Neuronal stem cell (in vitro differentiated cells): ENCODE data around the gene ABCD1.
A peak's percentile ranks its signal among the peaks of the same experiment; 100 is the strongest.

Experiments
- DNase-seq: peaks from one replicate; pipeline ENCODE4 v3.0.0-alpha.2; 2013; ENCODE audit warnings: low spot score
- H2AFZ ChIP-seq: one replicate; pipeline ENCODE4 v1.6.1; 2013; ENCODE audit warnings: mild to moderate bottlenecking, low read length, inconsistent platforms
- H2AK5ac ChIP-seq: 2 replicates; pipeline ENCODE4 v1.6.1; 2013; ENCODE audit warnings: low read depth, mild to moderate bottlenecking, inconsistent platforms, low read length, moderate library complexity, mixed read lengths
- H2BK120ac ChIP-seq: 2 replicates; pipeline ENCODE4 v1.6.1; 2013; ENCODE audit warnings: low read depth, mild to moderate bottlenecking, inconsistent platforms, low read length, moderate library complexity, mixed read lengths
- H2BK12ac ChIP-seq: one replicate; pipeline ENCODE4 v1.6.1; 2013; ENCODE audit warnings: low read length, inconsistent platforms
- H2BK15ac ChIP-seq: 2 replicates; pipeline ENCODE4 v1.6.1; 2013; ENCODE audit warnings: mild to moderate bottlenecking, low read length, inconsistent platforms, mixed read lengths
- H2BK5ac ChIP-seq: one replicate; pipeline ENCODE4 v1.6.1; 2013; ENCODE audit warnings: inconsistent platforms, mild to moderate bottlenecking, low read length, moderate library complexity
- H3K14ac ChIP-seq: one replicate; pipeline ENCODE4 v1.6.1; 2013; ENCODE audit warnings: low read length, inconsistent platforms
- H3K18ac ChIP-seq: 2 replicates; pipeline ENCODE4 v1.6.1; 2013; ENCODE audit warnings: low read length, inconsistent platforms
- H3K23ac ChIP-seq: 2 replicates; pipeline ENCODE4 v1.6.1; 2013; ENCODE audit warnings: low read depth, mild to moderate bottlenecking, mixed read lengths, low read length, inconsistent platforms; ENCODE audit not compliant: poor library complexity
- H3K27ac ChIP-seq: replicated peaks from 3 replicates; pipeline ENCODE4 v1.5.1; 2013; ENCODE audit warnings: low read length, inconsistent platforms
- H3K27me3 ChIP-seq, 3 experiments: 2 replicates each; pipeline ENCODE4 v1.6.1; 2013; ENCODE audit warnings: low read length in 3 of 3, mild to moderate bottlenecking in 2 of 3, inconsistent platforms in 1 of 3, low read depth in 1 of 3, mixed read lengths in 1 of 3, moderate library complexity in 1 of 3; ENCODE audit not compliant: control insufficient read depth in 3 of 3, insufficient read depth in 3 of 3
- H3K36me3 ChIP-seq, 2 donors: replicated peaks in 1 of 2; 2 replicates each; pipeline ENCODE4 v1.6.1; 2013; ENCODE audit warnings: low read length in 2 of 2; ENCODE audit not compliant: control insufficient read depth in 2 of 2, insufficient read depth in 2 of 2
- H3K4ac ChIP-seq: 2 replicates; pipeline ENCODE4 v1.6.1; 2013; ENCODE audit warnings: inconsistent platforms, mild to moderate bottlenecking, low read length, moderate library complexity
- H3K4me1 ChIP-seq, 2 donors: 1 replicate in 1 of 2; 2 replicates in 1 of 2; pipeline ENCODE4 v1.6.1; 2013; ENCODE audit warnings: low read length in 2 of 2, low read depth in 1 of 2; ENCODE audit not compliant: control insufficient read depth in 2 of 2, insufficient read depth in 1 of 2
- H3K4me2 ChIP-seq: one replicate; pipeline ENCODE4 v1.6.1; 2013; ENCODE audit warnings: mild to moderate bottlenecking, low read length, inconsistent platforms; ENCODE audit not compliant: insufficient read depth, poor library complexity, severe bottlenecking
- H3K4me3 ChIP-seq, 2 donors: 2 replicates each; pipeline ENCODE4 v1.5.1; 2013; ENCODE audit warnings: low read length in 2 of 2, mild to moderate bottlenecking in 2 of 2, inconsistent platforms in 1 of 2, moderate library complexity in 1 of 2
- H3K79me1 ChIP-seq: one replicate; pipeline ENCODE4 v1.6.1; 2013; ENCODE audit warnings: low read depth, mild to moderate bottlenecking, inconsistent platforms, low read length, moderate library complexity
- H3K9ac ChIP-seq: one replicate; pipeline ENCODE4 v1.6.1; 2013; ENCODE audit warnings: mild to moderate bottlenecking, low read depth, low read length, inconsistent platforms; ENCODE audit not compliant: poor library complexity
- H3K9me3 ChIP-seq, 2 donors: replicated peaks in 1 of 2; 2 replicates each; pipeline versions ENCODE3 to v1.6.1; 2013; ENCODE audit warnings: low read length in 2 of 2, mild to moderate bottlenecking in 2 of 2, inconsistent platforms in 1 of 2, low read depth in 1 of 2, mixed read lengths in 1 of 2, moderate library complexity in 1 of 2; ENCODE audit not compliant: control insufficient read depth in 2 of 2, insufficient read depth in 1 of 2
- H4K8ac ChIP-seq: one replicate; pipeline ENCODE4 v1.6.1; 2013; ENCODE audit warnings: low read depth, mild to moderate bottlenecking, inconsistent platforms, low read length, moderate library complexity
- H4K91ac ChIP-seq: one replicate; pipeline ENCODE4 v1.6.1; 2013; ENCODE audit warnings: low read length, low read depth, mild to moderate bottlenecking, inconsistent platforms; ENCODE audit not compliant: poor library complexity
- WGBS, 2 donors: extraction: QIAGEN DNeasy Blood & Tissue Kit; methylation state at CpG; one replicate each; pipeline ENCODE4 v1.1.7; 2013; ENCODE audit warnings: missing lambda C conversion rate in 2 of 2, mixed read lengths in 1 of 2; ENCODE audit not compliant: insufficient read length in 2 of 2, insufficient replicate concordance in 1 of 2; ENCODE audit errors: extremely low coverage in 2 of 2; 5-methylcytosine and 5-hydroxymethylcytosine counted together

ABCD1 gene

GRCh38 chrX:153773218-153773611 lies 48.6 kb downstream of the ABCD1 start:
- H3K18ac ChIP-seq: no peak overlapping the region
- no peak for DNase-seq
- H2BK120ac ChIP-seq: no peak overlapping the region
- no peaks in the 10 kb centered on the region for H3K4me1 ChIP-seq
- H4K91ac ChIP-seq: no peak overlapping the region
- no peak overlapping the region for H3K4ac ChIP-seq
- no peak overlapping the region for H3K9ac ChIP-seq
- no peak overlapping the region for H2AFZ ChIP-seq
- H3K4me3 ChIP-seq: no peak overlapping the region
- no peak overlapping the region for H3K23ac ChIP-seq
- H2AK5ac ChIP-seq: no peak overlapping the region
- no peak overlapping the region for H3K14ac ChIP-seq
- no peaks in the 10 kb centered on the region for H3K27me3 ChIP-seq
- H2BK12ac ChIP-seq: no peak overlapping the region
- H3K36me3 ChIP-seq: no peaks in the 10 kb centered on the region
- H4K8ac ChIP-seq: no peak overlapping the region
- H2BK15ac ChIP-seq: no peak overlapping the region
- H2BK5ac ChIP-seq: no peak overlapping the region
- no CpG with 5 or more reads among the region's 23 CpGs for WGBS, 2 donors
- no peaks in the 10 kb centered on the region for H3K79me1 ChIP-seq
- no peak overlapping the region for H3K4me2 ChIP-seq
- H3K9me3 ChIP-seq: no peaks in the 10 kb centered on the region
- no peak overlapping the region for H3K27ac ChIP-seq

GRCh38 chrX:153773741-153774575 lies 49.3 kb downstream of the ABCD1 start:
- Histone ChIP-seq H2BK15ac (no peak overlapping the region), H4K91ac (no peak overlapping the region), H2BK5ac (peak overlapping the region; percentile 24), H3K27ac (no peak overlapping the region), H3K36me3 (no peaks in the 10 kb centered on the region), H2BK12ac (no peak overlapping the region), H3K4me2 (no peak overlapping the region), H3K27me3 (no peaks in the 10 kb centered on the region), H3K9ac (no peak overlapping the region), H3K4me3 (no peak overlapping the region), H3K14ac (no peak overlapping the region), H4K8ac (no peak overlapping the region), H2BK120ac (no peak overlapping the region), H3K4ac (no peak overlapping the region), H3K79me1 (no peaks in the 10 kb centered on the region), H3K23ac (no peak overlapping the region), H3K9me3 (no peaks in the 10 kb centered on the region), H2AFZ (no peak overlapping the region), H2AK5ac (no peak overlapping the region), H3K4me1 (no peaks in the 10 kb centered on the region), H3K18ac (no peak overlapping the region)
- WGBS, 2 donors: no CpG with 5 or more reads among the region's 48 CpGs
- DNase-seq: no peak

GRCh38 chrX:153774576-153775292 lies 50.1 kb downstream of the ABCD1 start:
- no peak overlapping the region for H3K9ac ChIP-seq
- no peak overlapping the region for H2BK120ac ChIP-seq
- no peak overlapping the region for H3K14ac ChIP-seq
- H3K4me1 ChIP-seq: peaks cover 0 to 1% of the 10 kb centered on the region in 2 donors
- H2BK5ac ChIP-seq: peak overlapping the region; percentile 24
- H3K27ac ChIP-seq: no peak overlapping the region
- H3K79me1 ChIP-seq: no peaks in the 10 kb centered on the region
- H3K27me3 ChIP-seq: no peaks in the 10 kb centered on the region
- H3K18ac ChIP-seq: no peak overlapping the region
- no CpG with 5 or more reads among the region's 37 CpGs for WGBS, 2 donors
- H4K91ac ChIP-seq: no peak overlapping the region
- no peak overlapping the region for H2AFZ ChIP-seq
- H3K36me3 ChIP-seq: no peaks in the 10 kb centered on the region
- no peak overlapping the region for H3K4ac ChIP-seq
- H4K8ac ChIP-seq: no peak overlapping the region
- no peak for DNase-seq
- H2BK15ac ChIP-seq: no peak overlapping the region
- no peaks in the 10 kb centered on the region for H3K9me3 ChIP-seq
- H3K4me3 ChIP-seq: no peak overlapping the region
- no peak overlapping the region for H3K4me2 ChIP-seq
- H3K23ac ChIP-seq: no peak overlapping the region
- H2BK12ac ChIP-seq: no peak overlapping the region
- no peak overlapping the region for H2AK5ac ChIP-seq
